HEK293 (cell line): Measurements from ENCODE around the gene NCAPD3.

Experiments used
- AEBP2 ChIP-seq: fragments of 450-650 bp; formaldehyde crosslinking; IDR thresholded peaks from 2 replicates; pipeline ENCODE4 v1.5.1; 2016; ENCODE audit warnings: missing biosample characterization, missing genetic modification characterization, borderline replicate concordance
- GFI1B ChIP-seq: fragments of 450-650 bp; formaldehyde crosslinking; IDR thresholded peaks from 2 replicates; pipeline ENCODE4 v1.5.1; 2016; ENCODE audit warnings: missing biosample characterization, missing genetic modification characterization
- KLF17 ChIP-seq: fragments of 450-650 bp; formaldehyde crosslinking; IDR thresholded peaks from 2 replicates; pipeline ENCODE4 v1.5.1; 2016; ENCODE audit warnings: missing biosample characterization, missing genetic modification characterization
- OSR2 ChIP-seq: fragments of 450-650 bp; formaldehyde crosslinking; IDR thresholded peaks from 2 replicates; pipeline ENCODE4 v1.5.1; 2016; ENCODE audit warnings: missing biosample characterization, missing genetic modification characterization
- PRDM1 ChIP-seq: fragments of 450-650 bp; formaldehyde crosslinking; IDR thresholded peaks from 2 replicates; pipeline ENCODE4; 2016; ENCODE audit warnings: missing biosample characterization, missing genetic modification characterization
- REPIN1 ChIP-seq: fragments of 450-650 bp; formaldehyde crosslinking; IDR thresholded peaks from 2 replicates; pipeline ENCODE4 v1.5.1; 2017; ENCODE audit warnings: missing biosample characterization, missing genetic modification characterization, low read depth
- SALL2 ChIP-seq: fragments of 450-650 bp; formaldehyde crosslinking; IDR thresholded peaks from 2 replicates; pipeline ENCODE4 v1.5.0; 2017; ENCODE audit warnings: missing biosample characterization, mild to moderate bottlenecking, missing genetic modification characterization, borderline replicate concordance
- YY2 ChIP-seq: fragments of 450-650 bp; formaldehyde crosslinking; IDR thresholded peaks from 2 replicates; pipeline ENCODE4 v1.5.1; 2016; ENCODE audit warnings: missing biosample characterization, missing genetic modification characterization
- ZBTB1 ChIP-seq: fragments of 450-650 bp; formaldehyde crosslinking; IDR thresholded peaks from 2 replicates; pipeline ENCODE4 v1.5.1; 2016; ENCODE audit warnings: missing biosample characterization, missing genetic modification characterization
- ZNF2 ChIP-seq: fragments of 450-650 bp; formaldehyde crosslinking; IDR thresholded peaks from 2 replicates; pipeline ENCODE4 v1.5.1; 2016; ENCODE audit warnings: missing biosample characterization, missing genetic modification characterization
- ZNF24 ChIP-seq: fragments of 450-650 bp; formaldehyde crosslinking; IDR thresholded peaks from 2 replicates; pipeline ENCODE4 v1.5.1; 2016; ENCODE audit warnings: missing biosample characterization, missing genetic modification characterization
- ZNF433 ChIP-seq: fragments of 450-650 bp; formaldehyde crosslinking; IDR thresholded peaks from 2 replicates; pipeline ENCODE4 v1.5.1; 2016; ENCODE audit warnings: missing biosample characterization, missing genetic modification characterization, low read depth
- ZNF510 ChIP-seq: fragments of 450-650 bp; formaldehyde crosslinking; IDR thresholded peaks from 2 replicates; pipeline ENCODE4 v1.5.1; 2018; ENCODE audit warnings: mild to moderate bottlenecking, missing genetic modification characterization, missing biosample characterization; ENCODE audit not compliant: insufficient replicate concordance
- ZNF558 ChIP-seq: fragments of 450-650 bp; formaldehyde crosslinking; IDR thresholded peaks from 2 replicates; pipeline ENCODE4 v1.5.1; 2016; ENCODE audit warnings: missing biosample characterization, missing genetic modification characterization
- ZNF580 ChIP-seq: fragments of 450-650 bp; formaldehyde crosslinking; IDR thresholded peaks from 2 replicates; pipeline ENCODE4 v1.5.1; 2016; ENCODE audit warnings: missing biosample characterization, missing genetic modification characterization
- ZNF623 ChIP-seq: fragments of 450-650 bp; formaldehyde crosslinking; IDR thresholded peaks from 2 replicates; pipeline ENCODE4 v1.5.1; 2016; ENCODE audit warnings: missing biosample characterization, missing genetic modification characterization
- ZNF664 ChIP-seq: fragments of 450-650 bp; formaldehyde crosslinking; IDR thresholded peaks from 2 replicates; pipeline ENCODE4 v1.5.1; 2016; ENCODE audit warnings: missing biosample characterization, missing genetic modification characterization
- ZNF670 ChIP-seq: fragments of 450-650 bp; formaldehyde crosslinking; IDR thresholded peaks from 2 replicates; pipeline ENCODE4 v1.5.1; 2016; ENCODE audit warnings: missing biosample characterization, missing genetic modification characterization, low read depth
- ZNF785 ChIP-seq: fragments of 450-650 bp; formaldehyde crosslinking; IDR thresholded peaks from 2 replicates; pipeline ENCODE4 v1.5.1; 2016; ENCODE audit warnings: missing biosample characterization, missing genetic modification characterization
- ZNF843 ChIP-seq: fragments of 450-650 bp; formaldehyde crosslinking; IDR thresholded peaks from 2 replicates; pipeline ENCODE4 v1.5.1; 2016; ENCODE audit warnings: missing biosample characterization, missing genetic modification characterization
- TF ChIP-seq, protein P1 (sequence below): fragments of 450-650 bp; formaldehyde crosslinking; IDR thresholded peaks from 2 replicates; pipeline ENCODE4 v1.5.1; 2016; ENCODE audit warnings: missing biosample characterization, missing genetic modification characterization, borderline replicate concordance
- TF ChIP-seq, protein P2 (sequence below): fragments of 450-650 bp; formaldehyde crosslinking; IDR thresholded peaks from 2 replicates; pipeline ENCODE4 v1.5.1; 2016; ENCODE audit warnings: missing biosample characterization, missing genetic modification characterization
- TF ChIP-seq, protein P3 (sequence below): fragments of 450-650 bp; formaldehyde crosslinking; IDR thresholded peaks from 2 replicates; pipeline ENCODE4 v1.5.1; 2016; ENCODE audit warnings: missing biosample characterization, missing genetic modification characterization
- TF ChIP-seq, protein P4 (sequence below): fragments of 450-650 bp; formaldehyde crosslinking; IDR thresholded peaks from 2 replicates; pipeline ENCODE4 v1.5.1; 2017; ENCODE audit warnings: missing biosample characterization, missing genetic modification characterization
- TF ChIP-seq, protein P5 (sequence below): fragments of 450-650 bp; formaldehyde crosslinking; IDR thresholded peaks from 2 replicates; pipeline ENCODE4 v1.5.1; 2016; ENCODE audit warnings: missing biosample characterization, missing genetic modification characterization
- TF ChIP-seq, protein P6 (sequence below): fragments of 450-650 bp; formaldehyde crosslinking; IDR thresholded peaks from 2 replicates; pipeline ENCODE4 v1.5.1; 2016; ENCODE audit warnings: missing biosample characterization, missing genetic modification characterization, low read depth

NCAPD3 gene

GRCh38 chr11:134253188-134253993, 29.6 kb upstream of the NCAPD3 start, which contains the start of the genes ACAD8 and THYN1 (continued):
- TF ChIP-seq, protein P1, sequence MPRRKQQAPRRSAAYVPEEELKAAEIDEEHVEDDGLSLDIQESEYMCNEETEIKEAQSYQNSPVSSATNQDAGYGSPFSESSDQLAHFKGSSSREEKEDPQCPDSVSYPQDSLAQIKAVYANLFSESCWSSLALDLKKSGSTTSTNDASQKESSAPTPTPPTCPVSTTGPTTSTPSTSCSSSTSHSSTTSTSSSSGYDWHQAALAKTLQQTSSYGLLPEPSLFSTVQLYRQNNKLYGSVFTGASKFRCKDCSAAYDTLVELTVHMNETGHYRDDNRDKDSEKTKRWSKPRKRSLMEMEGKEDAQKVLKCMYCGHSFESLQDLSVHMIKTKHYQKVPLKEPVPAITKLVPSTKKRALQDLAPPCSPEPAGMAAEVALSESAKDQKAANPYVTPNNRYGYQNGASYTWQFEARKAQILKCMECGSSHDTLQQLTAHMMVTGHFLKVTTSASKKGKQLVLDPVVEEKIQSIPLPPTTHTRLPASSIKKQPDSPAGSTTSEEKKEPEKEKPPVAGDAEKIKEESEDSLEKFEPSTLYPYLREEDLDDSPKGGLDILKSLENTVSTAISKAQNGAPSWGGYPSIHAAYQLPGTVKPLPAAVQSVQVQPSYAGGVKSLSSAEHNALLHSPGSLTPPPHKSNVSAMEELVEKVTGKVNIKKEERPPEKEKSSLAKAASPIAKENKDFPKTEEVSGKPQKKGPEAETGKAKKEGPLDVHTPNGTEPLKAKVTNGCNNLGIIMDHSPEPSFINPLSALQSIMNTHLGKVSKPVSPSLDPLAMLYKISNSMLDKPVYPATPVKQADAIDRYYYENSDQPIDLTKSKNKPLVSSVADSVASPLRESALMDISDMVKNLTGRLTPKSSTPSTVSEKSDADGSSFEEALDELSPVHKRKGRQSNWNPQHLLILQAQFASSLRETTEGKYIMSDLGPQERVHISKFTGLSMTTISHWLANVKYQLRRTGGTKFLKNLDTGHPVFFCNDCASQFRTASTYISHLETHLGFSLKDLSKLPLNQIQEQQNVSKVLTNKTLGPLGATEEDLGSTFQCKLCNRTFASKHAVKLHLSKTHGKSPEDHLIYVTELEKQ: no peak
- TF ChIP-seq ZNF785 (no peak), ZNF558 (no peak), ZNF510 (no peak), ZNF670 (tag by site-specific recombination) (no peak), ZNF664 (tag by site-specific recombination) (0 out of 2 replicates have a peak, but pooled peaks have one; percentile 1), ZNF623 (tag by site-specific recombination) (no peak), ZNF24 (tag by site-specific recombination) (no peak), OSR2 (no peak), ZNF433 (tag by site-specific recombination) (no peak), ZNF580 (no peak), AEBP2 (tag by site-specific recombination) (no peak), ZNF2 (0 out of 2 replicates have a peak, but pooled peaks have one; percentile 37), ZBTB1 (tag by site-specific recombination) (no peak), PRDM1 (tag by site-specific recombination) (no peak), YY2 (tag by site-specific recombination) (no peak), ZNF843 (tag by site-specific recombination) (no peak; the same call in 1 of the 2 replicates), KLF17 (no peak; the same call in 1 of the 2 replicates), SALL2 (no peak), GFI1B (tag by site-specific recombination) (no peak), REPIN1 (tag by site-specific recombination) (no peak)
- TF ChIP-seq, protein P2, sequence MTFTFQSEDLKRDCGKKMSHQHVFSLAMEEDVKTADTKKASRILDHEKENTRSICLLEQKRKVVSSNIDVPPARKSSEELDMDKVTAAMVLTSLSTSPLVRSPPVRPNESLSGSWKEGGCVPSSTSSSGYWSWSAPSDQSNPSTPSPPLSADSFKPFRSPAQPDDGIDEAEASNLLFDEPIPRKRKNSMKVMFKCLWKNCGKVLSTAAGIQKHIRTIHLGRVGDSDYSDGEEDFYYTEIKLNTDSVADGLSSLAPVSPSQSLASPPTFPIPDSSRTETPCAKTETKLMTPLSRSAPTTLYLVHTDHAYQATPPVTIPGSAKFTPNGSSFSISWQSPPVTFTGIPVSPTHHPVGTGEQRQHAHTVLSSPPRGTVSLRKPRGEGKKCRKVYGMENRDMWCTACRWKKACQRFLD (tag by site-specific recombination): no peak
- TF ChIP-seq, protein P3, sequence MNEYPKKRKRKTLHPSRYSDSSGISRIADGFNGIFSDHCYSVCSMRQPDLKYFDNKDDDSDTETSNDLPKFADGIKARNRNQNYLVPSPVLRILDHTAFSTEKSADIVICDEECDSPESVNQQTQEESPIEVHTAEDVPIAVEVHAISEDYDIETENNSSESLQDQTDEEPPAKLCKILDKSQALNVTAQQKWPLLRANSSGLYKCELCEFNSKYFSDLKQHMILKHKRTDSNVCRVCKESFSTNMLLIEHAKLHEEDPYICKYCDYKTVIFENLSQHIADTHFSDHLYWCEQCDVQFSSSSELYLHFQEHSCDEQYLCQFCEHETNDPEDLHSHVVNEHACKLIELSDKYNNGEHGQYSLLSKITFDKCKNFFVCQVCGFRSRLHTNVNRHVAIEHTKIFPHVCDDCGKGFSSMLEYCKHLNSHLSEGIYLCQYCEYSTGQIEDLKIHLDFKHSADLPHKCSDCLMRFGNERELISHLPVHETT (tag by site-specific recombination): no peak
- TF ChIP-seq, protein P4, sequence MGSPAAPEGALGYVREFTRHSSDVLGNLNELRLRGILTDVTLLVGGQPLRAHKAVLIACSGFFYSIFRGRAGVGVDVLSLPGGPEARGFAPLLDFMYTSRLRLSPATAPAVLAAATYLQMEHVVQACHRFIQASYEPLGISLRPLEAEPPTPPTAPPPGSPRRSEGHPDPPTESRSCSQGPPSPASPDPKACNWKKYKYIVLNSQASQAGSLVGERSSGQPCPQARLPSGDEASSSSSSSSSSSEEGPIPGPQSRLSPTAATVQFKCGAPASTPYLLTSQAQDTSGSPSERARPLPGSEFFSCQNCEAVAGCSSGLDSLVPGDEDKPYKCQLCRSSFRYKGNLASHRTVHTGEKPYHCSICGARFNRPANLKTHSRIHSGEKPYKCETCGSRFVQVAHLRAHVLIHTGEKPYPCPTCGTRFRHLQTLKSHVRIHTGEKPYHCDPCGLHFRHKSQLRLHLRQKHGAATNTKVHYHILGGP (tag by site-specific recombination): no peak
- TF ChIP-seq, protein P5, sequence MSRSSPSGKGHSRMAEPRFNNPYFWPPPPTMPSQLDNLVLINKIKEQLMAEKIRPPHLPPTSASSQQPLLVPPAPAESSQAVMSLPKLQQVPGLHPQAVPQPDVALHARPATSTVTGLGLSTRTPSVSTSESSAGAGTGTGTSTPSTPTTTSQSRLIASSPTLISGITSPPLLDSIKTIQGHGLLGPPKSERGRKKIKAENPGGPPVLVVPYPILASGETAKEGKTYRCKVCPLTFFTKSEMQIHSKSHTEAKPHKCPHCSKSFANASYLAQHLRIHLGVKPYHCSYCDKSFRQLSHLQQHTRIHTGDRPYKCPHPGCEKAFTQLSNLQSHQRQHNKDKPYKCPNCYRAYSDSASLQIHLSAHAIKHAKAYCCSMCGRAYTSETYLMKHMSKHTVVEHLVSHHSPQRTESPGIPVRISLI: no peak
- TF ChIP-seq, protein P6, sequence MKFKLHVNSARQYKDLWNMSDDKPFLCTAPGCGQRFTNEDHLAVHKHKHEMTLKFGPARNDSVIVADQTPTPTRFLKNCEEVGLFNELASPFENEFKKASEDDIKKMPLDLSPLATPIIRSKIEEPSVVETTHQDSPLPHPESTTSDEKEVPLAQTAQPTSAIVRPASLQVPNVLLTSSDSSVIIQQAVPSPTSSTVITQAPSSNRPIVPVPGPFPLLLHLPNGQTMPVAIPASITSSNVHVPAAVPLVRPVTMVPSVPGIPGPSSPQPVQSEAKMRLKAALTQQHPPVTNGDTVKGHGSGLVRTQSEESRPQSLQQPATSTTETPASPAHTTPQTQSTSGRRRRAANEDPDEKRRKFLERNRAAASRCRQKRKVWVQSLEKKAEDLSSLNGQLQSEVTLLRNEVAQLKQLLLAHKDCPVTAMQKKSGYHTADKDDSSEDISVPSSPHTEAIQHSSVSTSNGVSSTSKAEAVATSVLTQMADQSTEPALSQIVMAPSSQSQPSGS (tag by site-specific recombination): no peak
